Ishikawa (cell line): ENCODE measurements around the gene CFAP54.

Experiments
- CREB1 ChIP-seq: IDR thresholded peaks from 2 replicates; pipeline ENCODE4 v1.6.1; 2012; ENCODE audit warnings: low read depth
- EP300 ChIP-seq: IDR thresholded peaks from 2 replicates; pipeline ENCODE4 v1.6.1; 2012; ENCODE audit warnings: borderline replicate concordance
- FOXM1 ChIP-seq: IDR thresholded peaks from 2 replicates; pipeline ENCODE4 v1.6.1; 2012; ENCODE audit warnings: low read depth, borderline replicate concordance
- RAD21 ChIP-seq: IDR thresholded peaks from 2 replicates; pipeline ENCODE4 v1.6.1; 2012; ENCODE audit warnings: low read depth
- REST ChIP-seq: IDR thresholded peaks from 2 replicates; pipeline ENCODE4 v1.6.1; 2012; ENCODE audit warnings: low read depth, mild to moderate bottlenecking
- TEAD4 ChIP-seq: IDR thresholded peaks from 2 replicates; pipeline ENCODE4 v1.6.1; 2012
- USF1 ChIP-seq: IDR thresholded peaks from 2 replicates; pipeline ENCODE4 v1.6.1; 2012
- YY1 ChIP-seq: IDR thresholded peaks from 2 replicates; pipeline ENCODE4 v1.6.1; 2012; ENCODE audit warnings: low read depth

GRCh38 chr12:96814200-96814599 is 324.8 kb downstream of the CFAP54 start:
- TF ChIP-seq FOXM1: no peak
- no peak for TF ChIP-seq CREB1
- TF ChIP-seq RAD21: no peak
- TF ChIP-seq REST: no peak
- TF ChIP-seq USF1: no peak
- no peak for TF ChIP-seq YY1
- no peak for TF ChIP-seq EP300
- no peak for TF ChIP-seq TEAD4
